ENCODE data around the gene MAGEA11.
"Not testable (repeated sequence)": the region's sequence is repeated elsewhere in the genome, so short reads cannot be mapped to it uniquely, and the experiment has no call there.

MAGEA11 gene

GRCh38 chrX:149717803-149718202, 5.9 kb downstream of the MAGEA11 start:
- DNase-seq (ENCODE audit: low spot score), result no peak

- no peak for DNase-seq (ENCODE audit: low spot score)
Observed at GRCh38 chrX:149718757-149719156, 6.9 kb downstream of the MAGEA11 start.

GRCh38 chrX:149720021-149720689, 8.3 kb downstream of the MAGEA11 start:
- DNase-seq (ENCODE audit: low spot score), result no peak

- DNase-seq (ENCODE audit: low spot score), result not testable (repeated sequence)
Observed at GRCh38 chrX:149721241-149721640, 9.4 kb downstream of the MAGEA11 start.

- no peak for DNase-seq (ENCODE audit: low spot score)
Observed at GRCh38 chrX:149721778-149722177, 9.9 kb downstream of the MAGEA11 start.

GRCh38 chrX:149723583-149724118, 11.8 kb downstream of the MAGEA11 start:
- not testable (repeated sequence) for DNase-seq (ENCODE audit: low spot score)

- DNase-seq (ENCODE audit: low spot score), result not testable (repeated sequence)
Observed at GRCh38 chrX:149727308-149727707, 15.4 kb downstream of the MAGEA11 start.

- not testable (repeated sequence) for DNase-seq (ENCODE audit: low spot score)
Observed at GRCh38 chrX:149742269-149742668, 30.4 kb downstream of the MAGEA11 start.

- DNase-seq (ENCODE audit: low spot score), result not testable (repeated sequence)
Observed at GRCh38 chrX:149746390-149747007, 34.6 kb downstream of the MAGEA11 start.

GRCh38 chrX:149757206-149758067, 45.6 kb downstream of the MAGEA11 start:
- no peak for DNase-seq (ENCODE audit: low spot score)

- DNase-seq (ENCODE audit: low spot score), result no peak
Observed at GRCh38 chrX:149758068-149758714, 46.3 kb downstream of the MAGEA11 start.

GRCh38 chrX:149758715-149759078, 46.8 kb downstream of the MAGEA11 start:
- not testable (repeated sequence) for DNase-seq (ENCODE audit: low spot score)

- no peak for DNase-seq (ENCODE audit: low spot score)
Observed at GRCh38 chrX:149759824-149760223, 48.0 kb downstream of the MAGEA11 start.

- DNase-seq (ENCODE audit: low spot score), result no peak
Observed at GRCh38 chrX:149760965-149761364, 49.1 kb downstream of the MAGEA11 start.

GRCh38 chrX:149761858-149762674, 50.2 kb downstream of the MAGEA11 start:
- DNase-seq (ENCODE audit: low spot score), result not testable (repeated sequence)

- DNase-seq (ENCODE audit: low spot score), result no peak
Observed at GRCh38 chrX:149762696-149763614, 51.1 kb downstream of the MAGEA11 start.

All from LoVo (cell line).